Cardiac fibroblast (primary cell): ENCODE measurements around the gene LRRC1.

Experiments
- DNase-seq, 2 donors: peaks; one replicate each; pipeline versions ENCODE4 v3.0.0 to v3.0.0-alpha.2; 2010; ENCODE audit warnings: low read depth in 2 of 2
- H3K4me3 ChIP-seq, 2 donors: replicated peaks in 1 of 2; 1 replicate in 1 of 2; 2 replicates in 1 of 2; pipeline ENCODE4 v1.5.1; 2011; ENCODE audit warnings: low read depth in 2 of 2, low read length in 2 of 2, mild to moderate bottlenecking in 2 of 2, moderate library complexity in 1 of 2
- TF ChIP-seq, protein P1 (sequence below): IDR thresholded peaks from one replicate; pipeline ENCODE4 v1.5.1; 2011; ENCODE audit warnings: low read depth, mild to moderate bottlenecking, low read length, inconsistent platforms

Gene LRRC1

DNA sequence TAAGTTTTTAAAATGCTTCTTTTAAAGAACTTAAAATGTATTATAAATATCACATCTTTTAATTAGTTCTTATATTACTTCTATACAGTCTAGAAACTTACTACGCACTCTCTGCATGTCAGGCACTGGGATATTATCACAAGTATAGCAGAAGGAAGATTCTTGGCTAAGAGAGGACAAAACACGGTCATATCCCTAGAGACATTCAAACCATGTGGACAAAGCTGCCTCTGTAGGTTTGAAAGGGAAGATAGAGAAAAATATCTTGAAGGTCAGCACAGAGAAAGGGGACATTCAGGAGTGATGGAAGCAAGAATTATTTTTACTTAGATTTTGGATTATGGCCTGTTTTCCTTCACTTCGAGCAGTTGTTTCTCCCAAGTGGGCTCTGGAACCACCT, 64.1 kb downstream of the LRRC1 start:
- TF ChIP-seq, protein P1, sequence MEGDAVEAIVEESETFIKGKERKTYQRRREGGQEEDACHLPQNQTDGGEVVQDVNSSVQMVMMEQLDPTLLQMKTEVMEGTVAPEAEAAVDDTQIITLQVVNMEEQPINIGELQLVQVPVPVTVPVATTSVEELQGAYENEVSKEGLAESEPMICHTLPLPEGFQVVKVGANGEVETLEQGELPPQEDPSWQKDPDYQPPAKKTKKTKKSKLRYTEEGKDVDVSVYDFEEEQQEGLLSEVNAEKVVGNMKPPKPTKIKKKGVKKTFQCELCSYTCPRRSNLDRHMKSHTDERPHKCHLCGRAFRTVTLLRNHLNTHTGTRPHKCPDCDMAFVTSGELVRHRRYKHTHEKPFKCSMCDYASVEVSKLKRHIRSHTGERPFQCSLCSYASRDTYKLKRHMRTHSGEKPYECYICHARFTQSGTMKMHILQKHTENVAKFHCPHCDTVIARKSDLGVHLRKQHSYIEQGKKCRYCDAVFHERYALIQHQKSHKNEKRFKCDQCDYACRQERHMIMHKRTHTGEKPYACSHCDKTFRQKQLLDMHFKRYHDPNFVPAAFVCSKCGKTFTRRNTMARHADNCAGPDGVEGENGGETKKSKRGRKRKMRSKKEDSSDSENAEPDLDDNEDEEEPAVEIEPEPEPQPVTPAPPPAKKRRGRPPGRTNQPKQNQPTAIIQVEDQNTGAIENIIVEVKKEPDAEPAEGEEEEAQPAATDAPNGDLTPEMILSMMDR: no peak
- DNase-seq: peak in 1 of 2 donors; percentile 15
- no peak overlapping the region for H3K4me3 ChIP-seq

DNA sequence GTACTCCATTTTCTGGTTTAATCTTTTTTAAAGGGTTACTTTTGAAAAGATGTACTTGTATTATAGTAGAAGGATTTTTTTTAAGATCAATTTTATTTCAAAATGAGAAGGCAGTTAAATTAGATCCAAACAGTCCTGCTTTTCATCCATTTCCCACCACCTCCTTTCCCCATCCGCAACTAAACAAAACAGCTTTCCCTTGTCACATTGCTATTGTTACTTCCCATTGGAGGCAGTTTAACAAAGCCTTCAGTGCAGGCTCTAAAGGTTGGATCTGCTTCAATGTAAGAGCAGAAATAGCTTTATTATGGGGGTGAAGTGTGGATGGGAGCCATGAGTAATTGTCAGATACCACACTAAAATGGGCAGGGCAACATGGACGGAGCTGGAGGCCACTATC, 65.7 kb downstream of the LRRC1 start:
- TF ChIP-seq, protein P1: no peak
- H3K4me3 ChIP-seq: no peak overlapping the region
- no peak for DNase-seq

DNA sequence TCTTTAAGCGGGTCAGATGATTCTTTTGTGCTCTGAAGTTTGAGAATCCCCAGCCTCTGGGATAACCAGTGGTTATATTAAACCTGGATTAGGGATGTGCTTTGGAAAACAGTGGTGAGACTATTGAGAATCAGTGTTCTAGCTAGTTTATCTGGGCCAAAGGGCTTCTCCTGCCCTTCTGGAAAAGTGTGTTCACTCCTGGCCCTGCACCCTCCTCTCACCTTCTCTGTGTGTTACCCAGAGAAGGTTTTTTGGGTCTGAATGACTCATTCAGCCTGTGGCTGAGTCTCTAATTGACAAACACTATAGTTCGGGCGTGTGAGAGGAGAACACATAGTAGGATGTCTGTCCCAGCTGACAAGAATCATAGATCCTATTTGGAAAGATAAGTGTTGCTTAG, 66.7 kb downstream of the LRRC1 start:
- no peak for DNase-seq
- no peak overlapping the region for H3K4me3 ChIP-seq
- TF ChIP-seq, protein P1: no peak

DNA sequence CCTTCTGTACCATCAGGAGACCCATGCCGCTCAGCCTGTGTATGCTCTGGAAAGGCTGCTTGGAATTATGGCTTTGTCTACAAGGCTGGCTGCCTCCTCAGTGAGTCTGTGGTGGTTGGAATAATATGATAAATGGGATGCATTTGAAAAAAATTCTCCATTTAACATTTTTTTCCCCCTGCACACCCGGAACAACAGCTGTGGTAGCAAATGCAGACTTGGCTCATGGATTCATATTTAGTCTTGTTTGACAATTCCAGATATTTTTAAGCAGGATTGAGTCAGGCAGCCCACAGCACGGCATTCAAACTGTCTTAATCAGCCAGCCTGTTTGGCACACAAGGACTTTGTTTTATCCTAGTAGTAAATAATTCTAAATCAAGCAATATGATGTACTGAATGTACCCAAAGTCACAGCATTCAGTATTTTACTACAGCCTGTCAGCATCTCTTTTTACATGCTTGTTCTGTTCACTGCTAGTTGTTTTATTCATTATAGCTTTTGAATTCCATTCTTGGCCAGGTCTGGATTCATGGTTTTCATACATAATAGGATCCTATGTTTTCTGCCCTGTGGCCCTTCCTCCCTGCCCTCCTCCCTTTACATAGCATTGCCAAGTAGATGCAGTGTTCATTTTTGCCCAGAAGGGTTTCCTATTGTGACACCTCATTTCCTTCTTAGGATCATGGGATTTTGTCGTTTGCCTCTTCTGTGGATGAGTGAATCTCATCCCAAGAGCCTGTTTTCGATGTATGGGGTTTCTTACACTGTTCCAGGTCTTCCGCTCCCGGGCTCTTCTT, 68.1 kb downstream of the LRRC1 start:
- TF ChIP-seq, protein P1: no peak
- no peak overlapping the region for H3K4me3 ChIP-seq
- peak; percentile 62 to 67 for DNase-seq

DNA sequence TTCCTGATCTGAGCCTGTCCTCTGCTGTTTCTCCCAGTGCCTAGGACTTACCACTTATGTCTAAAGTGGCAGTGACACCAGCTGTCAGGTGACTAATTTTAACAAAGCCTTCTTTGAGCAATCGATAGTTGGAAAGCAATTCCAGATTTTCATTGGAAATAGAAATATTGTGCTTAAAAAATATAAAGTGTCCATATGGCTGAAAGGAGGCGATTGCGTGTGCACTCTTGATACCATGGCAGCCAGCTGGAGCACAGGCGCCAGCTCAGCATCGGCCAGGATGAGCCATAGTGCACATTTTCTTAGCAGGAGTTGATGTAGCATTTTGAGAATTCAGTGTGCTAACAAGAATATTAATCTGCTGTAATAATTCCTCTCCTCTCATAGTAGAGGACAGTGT, 70.0 kb downstream of the LRRC1 start:
- TF ChIP-seq, protein P1: no peak
- no peak for DNase-seq
- no peak overlapping the region for H3K4me3 ChIP-seq

DNA sequence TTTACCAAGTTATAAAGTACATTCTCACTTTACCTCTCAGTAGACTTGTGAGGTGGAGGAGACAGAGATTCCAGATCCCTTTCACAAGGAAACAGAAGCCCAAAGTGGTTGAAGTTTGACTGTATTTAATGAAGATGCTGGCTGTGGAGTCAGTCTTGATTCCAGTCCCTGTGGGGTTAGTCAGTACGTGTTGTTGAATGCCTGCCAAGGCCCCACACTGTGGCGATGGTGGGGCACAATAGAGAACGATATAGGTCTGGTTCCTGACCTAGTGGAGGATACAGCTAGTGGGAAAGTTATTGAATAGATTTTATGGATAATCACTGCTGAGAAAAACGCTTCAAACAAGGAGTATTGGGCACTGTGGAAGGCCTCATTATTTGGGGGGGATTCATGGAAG, 71.4 kb downstream of the LRRC1 start:
- TF ChIP-seq, protein P1: no peak
- no peak overlapping the region for H3K4me3 ChIP-seq
- DNase-seq: peak; percentile 6 to 35

DNA sequence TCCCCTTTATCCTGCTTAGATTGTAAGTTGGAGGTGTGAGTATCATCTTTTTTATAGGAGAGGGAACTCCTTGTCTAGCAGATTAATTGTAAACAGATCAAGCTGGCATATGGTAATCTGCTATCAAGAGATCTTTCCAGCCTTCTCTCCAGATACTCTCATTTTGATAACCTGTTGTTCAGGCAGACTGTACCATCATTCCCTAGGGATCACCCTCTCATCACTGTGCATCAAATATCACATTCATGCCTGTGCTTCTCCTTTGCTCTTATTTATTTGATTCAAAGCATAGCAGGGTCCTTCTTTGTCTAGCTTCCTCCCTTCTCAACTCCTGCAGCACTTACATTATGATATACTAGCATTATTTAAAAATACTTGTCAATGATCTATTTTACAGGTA, 73.8 kb downstream of the LRRC1 start:
- DNase-seq: no peak
- TF ChIP-seq, protein P1: no peak
- H3K4me3 ChIP-seq: no peak overlapping the region
